ENCODE results near the gene SSTR3.
"Not testable (repeated sequence)": the region's sequence is repeated elsewhere in the genome, so short reads cannot be mapped to it uniquely, and the experiment has no call there.

The SSTR3 gene

GRCh38 chr22:37171662-37172061 lies 40.6 kb downstream of the SSTR3 start:
- H3K27me3 ChIP-seq (ENCODE audit: low read depth, low read length) = peaks cover 15% of the 10 kb centered on the region
- H3K4me1 ChIP-seq (ENCODE audit: low read length) = peaks cover 22% of the 10 kb centered on the region
- H3K27ac ChIP-seq (ENCODE audit: low read length) = no peak overlapping the region
- no peaks in the 10 kb centered on the region for H3K9me3 ChIP-seq (ENCODE audit: insufficient read depth, low read length)
- H3K9ac ChIP-seq (ENCODE audit: low read length) = no peak overlapping the region
- no peak overlapping the region for H3K4me2 ChIP-seq (ENCODE audit: low read length)
- H3K4me3 ChIP-seq (ENCODE audit: low read length) = no peak overlapping the region
- H3K79me2 ChIP-seq (ENCODE audit: low read length) = no peaks in the 10 kb centered on the region
- TF ChIP-seq EZH2phosphoT487 (IDR thresholded peaks at IDR 0.05; ENCODE audit: low read depth) = no peak
- TF ChIP-seq, protein P1, sequence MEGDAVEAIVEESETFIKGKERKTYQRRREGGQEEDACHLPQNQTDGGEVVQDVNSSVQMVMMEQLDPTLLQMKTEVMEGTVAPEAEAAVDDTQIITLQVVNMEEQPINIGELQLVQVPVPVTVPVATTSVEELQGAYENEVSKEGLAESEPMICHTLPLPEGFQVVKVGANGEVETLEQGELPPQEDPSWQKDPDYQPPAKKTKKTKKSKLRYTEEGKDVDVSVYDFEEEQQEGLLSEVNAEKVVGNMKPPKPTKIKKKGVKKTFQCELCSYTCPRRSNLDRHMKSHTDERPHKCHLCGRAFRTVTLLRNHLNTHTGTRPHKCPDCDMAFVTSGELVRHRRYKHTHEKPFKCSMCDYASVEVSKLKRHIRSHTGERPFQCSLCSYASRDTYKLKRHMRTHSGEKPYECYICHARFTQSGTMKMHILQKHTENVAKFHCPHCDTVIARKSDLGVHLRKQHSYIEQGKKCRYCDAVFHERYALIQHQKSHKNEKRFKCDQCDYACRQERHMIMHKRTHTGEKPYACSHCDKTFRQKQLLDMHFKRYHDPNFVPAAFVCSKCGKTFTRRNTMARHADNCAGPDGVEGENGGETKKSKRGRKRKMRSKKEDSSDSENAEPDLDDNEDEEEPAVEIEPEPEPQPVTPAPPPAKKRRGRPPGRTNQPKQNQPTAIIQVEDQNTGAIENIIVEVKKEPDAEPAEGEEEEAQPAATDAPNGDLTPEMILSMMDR (IDR thresholded peaks at IDR 0.05; ENCODE audit: low read depth, low read length) = no peak
- no peaks in the 10 kb centered on the region for H4K20me1 ChIP-seq (ENCODE audit: insufficient read depth, low read length)
- no peaks in the 10 kb centered on the region for H3K36me3 ChIP-seq (replicated peaks; ENCODE audit: low read depth, low read length)
- H2AFZ ChIP-seq (ENCODE audit: low read depth, low read length) = no peak overlapping the region

DNA sequence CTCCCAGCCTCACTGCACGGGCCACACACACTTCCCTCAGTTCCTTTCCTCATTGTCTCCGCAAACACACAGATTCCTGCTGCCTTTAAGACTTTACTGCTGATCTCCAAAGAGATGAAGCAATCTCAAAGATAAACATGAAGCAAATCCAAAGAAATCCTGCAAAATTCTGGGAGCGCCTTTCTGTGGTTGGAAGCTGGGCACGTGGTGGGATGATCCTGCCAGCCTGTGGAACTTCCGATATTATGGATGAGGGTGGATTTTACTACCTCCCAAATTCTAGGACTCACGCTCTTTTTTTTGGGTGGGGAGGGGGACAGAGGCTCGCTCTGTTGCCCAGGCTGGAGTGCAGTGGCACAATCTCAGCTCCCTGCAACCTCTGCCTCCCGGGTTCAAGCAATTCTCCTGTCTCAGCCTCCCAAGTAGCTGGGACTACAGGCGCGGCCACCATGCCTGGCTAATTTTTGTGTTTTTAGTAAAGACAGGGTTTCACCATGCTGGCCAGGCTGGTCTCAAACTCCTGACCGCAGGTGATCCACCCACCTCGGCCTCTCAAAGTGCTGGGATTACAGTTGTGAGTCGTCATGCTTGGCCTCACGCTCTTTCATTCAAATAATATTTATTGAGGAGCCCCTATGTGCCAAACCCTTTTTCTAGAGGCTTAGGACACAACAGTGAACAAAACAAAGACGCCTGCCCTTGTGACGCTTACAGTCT lies 41.4 kb downstream of the SSTR3 start:
- not testable (repeated sequence) for H3K36me3 ChIP-seq (replicated peaks; ENCODE audit: low read depth, low read length); H3K4me2 ChIP-seq (ENCODE audit: low read length); H4K20me1 ChIP-seq (ENCODE audit: insufficient read depth, low read length); H3K9me3 ChIP-seq (ENCODE audit: insufficient read depth, low read length); H2AFZ ChIP-seq (ENCODE audit: low read depth, low read length); H3K4me3 ChIP-seq (ENCODE audit: low read length); H3K79me2 ChIP-seq (ENCODE audit: low read length); H3K27ac ChIP-seq (ENCODE audit: low read length); H3K9ac ChIP-seq (ENCODE audit: low read length)
- Histone ChIP-seq H3K4me1 (ENCODE audit: low read length) (peaks cover 24% of the 10 kb centered on the region), H3K27me3 (ENCODE audit: low read depth, low read length) (peaks cover 13% of the 10 kb centered on the region)

- H3K79me2 ChIP-seq (ENCODE audit: low read length) = no peaks in the 10 kb centered on the region
- no peaks in the 10 kb centered on the region for H3K36me3 ChIP-seq (replicated peaks; ENCODE audit: low read depth, low read length)
- H3K9me3 ChIP-seq (ENCODE audit: insufficient read depth, low read length) = no peaks in the 10 kb centered on the region
- H3K27ac ChIP-seq (ENCODE audit: low read length) = no peak overlapping the region
- H3K4me3 ChIP-seq (ENCODE audit: low read length) = no peak overlapping the region
- peaks cover 6% of the 10 kb centered on the region for H3K27me3 ChIP-seq (ENCODE audit: low read depth, low read length)
- H3K4me1 ChIP-seq (ENCODE audit: low read length) = peaks cover 28% of the 10 kb centered on the region
- H4K20me1 ChIP-seq (ENCODE audit: insufficient read depth, low read length) = no peaks in the 10 kb centered on the region
- TF ChIP-seq, protein P1 (IDR thresholded peaks at IDR 0.05; ENCODE audit: low read depth, low read length) = peak; percentile 46
- TF ChIP-seq EZH2phosphoT487 (IDR thresholded peaks at IDR 0.05; ENCODE audit: low read depth) = no peak
- no peak overlapping the region for H3K9ac ChIP-seq (ENCODE audit: low read length)
- no peak overlapping the region for H3K4me2 ChIP-seq (ENCODE audit: low read length)
- no peak overlapping the region for H2AFZ ChIP-seq (ENCODE audit: low read depth, low read length)
These were observed 42.2 kb downstream of the SSTR3 start for GRCh38 chr22:37169947-37170688.

GRCh38 chr22:37169406-37169805 lies 42.9 kb downstream of the SSTR3 start:
- Histone ChIP-seq H3K36me3 (replicated peaks; ENCODE audit: low read depth, low read length) (no peaks in the 10 kb centered on the region), H3K4me1 (ENCODE audit: low read length) (peaks cover 35% of the 10 kb centered on the region)

More at GRCh38 chr22:37169406-37169805, 42.9 kb downstream of the SSTR3 start:
- Histone ChIP-seq H3K27me3 (ENCODE audit: low read depth, low read length) (peaks cover 4% of the 10 kb centered on the region), H3K4me3 (ENCODE audit: low read length) (no peak overlapping the region), H3K4me2 (ENCODE audit: low read length) (no peak overlapping the region), H3K27ac (ENCODE audit: low read length) (no peak overlapping the region), H3K79me2 (ENCODE audit: low read length) (no peaks in the 10 kb centered on the region), H3K9ac (ENCODE audit: low read length) (no peak overlapping the region), H4K20me1 (ENCODE audit: insufficient read depth, low read length) (no peaks in the 10 kb centered on the region), H2AFZ (ENCODE audit: low read depth, low read length) (no peak overlapping the region), H3K9me3 (ENCODE audit: insufficient read depth, low read length) (no peaks in the 10 kb centered on the region)
- TF ChIP-seq EZH2phosphoT487 (IDR thresholded peaks at IDR 0.05; ENCODE audit: low read depth) = no peak
- TF ChIP-seq, protein P1 (IDR thresholded peaks at IDR 0.05; ENCODE audit: low read depth, low read length) = no peak

Data from OCI-LY3 (cell line).